Spinal cord (tissue), 10 donors: ENCODE results near the gene ZNF780A. TPM values are rescaled to one million over a fixed set of nuclear protein-coding genes. Genes with fewer than 3 reads are reported as not detected.
"Not testable (repeated sequence)": the region's sequence is repeated elsewhere in the genome, so short reads cannot be mapped to it uniquely, and the experiment has no call there.

Experiments
- DNase-seq, 6 donors: peaks; one replicate each; pipeline versions ENCODE4 v3.0.0 to v3.0.0-alpha.2; 2013 to 2015; ENCODE audit warnings: low spot score in 6 of 6, low read depth in 4 of 6
- H3K27ac ChIP-seq: one replicate; pipeline ENCODE4 v1.5.1; 2013; ENCODE audit warnings: low read depth, low read length, control low read depth
- H3K27me3 ChIP-seq: one replicate; pipeline ENCODE4 v1.6.1; 2013; ENCODE audit warnings: low read length; ENCODE audit not compliant: control insufficient read depth, insufficient read depth
- H3K36me3 ChIP-seq: one replicate; pipeline ENCODE4 v1.6.1; 2013; ENCODE audit warnings: low read length; ENCODE audit not compliant: control insufficient read depth, insufficient read depth
- H3K4me1 ChIP-seq: one replicate; pipeline ENCODE4 v1.6.1; 2013; ENCODE audit warnings: low read length; ENCODE audit not compliant: control insufficient read depth, insufficient read depth
- H3K4me3 ChIP-seq: one replicate; pipeline ENCODE4 v1.5.1; 2013; ENCODE audit warnings: low read depth, low read length, control low read depth
- H3K9me3 ChIP-seq: one replicate; pipeline ENCODE4 v1.6.1; 2013; ENCODE audit warnings: low read length; ENCODE audit not compliant: control insufficient read depth, insufficient read depth
- WGBS: methylation state at CpG from one replicate; pipeline ENCODE4 v1.1.5; 2013; ENCODE audit warnings: missing lambda C conversion rate; ENCODE audit not compliant: insufficient coverage; 5-methylcytosine and 5-hydroxymethylcytosine counted together
- polyA plus RNA-seq, 2 donors: library from polyadenylated mRNA; unstranded; fragments of 120-200 nt; gene quantifications; one replicate each; pipeline ENCODE4 v1.2.1, GENCODE V29; 2013; ENCODE audit not compliant: insufficient read length in 2 of 2
- total RNA-seq, 2 donors: library from RNA; depleted of rRNA in 1 of 2; stranded (reverse); fragments of 120-200 nt in 1 of 2; fragments of >200 nt in 1 of 2; gene quantifications; one replicate each; pipeline versions ENCODE4 v1.2.3 to v1.2.4, GENCODE V29; 2013 to 2014
- donor health status: healthy.

ZNF780A gene
- total and polyA plus RNA-seq, 4 donors: 9.0 to 27.4 (median 20.8) TPM

DNA sequence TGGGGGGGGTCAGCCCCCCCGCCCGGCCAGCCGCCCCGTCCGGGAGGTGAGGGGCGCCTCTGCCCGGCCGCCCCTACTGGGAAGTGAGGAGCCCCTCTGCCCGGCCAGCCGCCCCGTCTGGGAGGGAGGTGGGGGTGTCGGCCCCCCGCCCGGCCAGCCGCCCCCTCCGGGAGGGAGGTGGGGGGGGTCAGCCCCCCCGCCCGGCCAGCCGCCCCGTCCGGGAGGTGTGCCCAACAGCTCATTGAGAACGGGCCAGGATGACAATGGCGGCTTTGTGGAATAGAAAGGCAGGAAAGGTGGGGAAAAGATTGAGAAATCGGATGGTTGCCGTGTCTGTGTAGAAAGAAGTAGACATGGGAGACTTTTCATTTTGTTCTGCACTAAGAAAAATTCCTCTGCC lies 27.9 kb upstream of the ZNF780A start:
- H3K9me3 ChIP-seq, H3K27ac ChIP-seq, H3K4me1 ChIP-seq, H3K4me3 ChIP-seq, DNase-seq, H3K27me3 ChIP-seq, H3K36me3 ChIP-seq: not testable (repeated sequence)
- no CpG with 5 or more reads among the region's 25 CpGs for WGBS

GRCh38 chr19:40116075-40116474 lies 25.3 kb upstream of the ZNF780A start:
- Histone ChIP-seq H3K27me3 (peaks cover 2% of the 10 kb centered on the region), H3K4me1 (no peaks in the 10 kb centered on the region), H3K9me3 (no peaks in the 10 kb centered on the region), H3K4me3 (no peak overlapping the region), H3K36me3 (no peaks in the 10 kb centered on the region), H3K27ac (no peak overlapping the region)
- no peak for DNase-seq

DNA sequence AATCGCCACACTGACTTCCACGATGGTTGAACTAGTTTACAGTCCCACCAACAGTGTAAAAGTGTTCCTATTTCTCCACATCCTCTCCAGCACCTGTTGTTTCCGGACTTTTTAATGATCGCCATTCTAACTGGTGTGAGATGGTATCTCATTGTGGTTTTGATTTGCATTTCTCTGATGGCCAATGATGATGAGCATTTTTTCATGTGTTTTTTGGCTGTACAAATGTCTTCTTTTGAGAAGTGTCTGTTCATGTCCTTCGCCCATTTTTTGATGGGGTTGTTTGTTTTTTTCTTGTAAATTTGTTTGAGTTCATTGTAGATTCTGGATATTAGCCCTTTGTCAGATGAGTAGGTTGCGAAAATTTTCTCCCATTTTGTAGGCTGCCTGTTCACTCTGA lies 23.4 kb upstream of the ZNF780A start:
- WGBS: no CpG with 5 or more reads among the region's 6 CpGs

DNA sequence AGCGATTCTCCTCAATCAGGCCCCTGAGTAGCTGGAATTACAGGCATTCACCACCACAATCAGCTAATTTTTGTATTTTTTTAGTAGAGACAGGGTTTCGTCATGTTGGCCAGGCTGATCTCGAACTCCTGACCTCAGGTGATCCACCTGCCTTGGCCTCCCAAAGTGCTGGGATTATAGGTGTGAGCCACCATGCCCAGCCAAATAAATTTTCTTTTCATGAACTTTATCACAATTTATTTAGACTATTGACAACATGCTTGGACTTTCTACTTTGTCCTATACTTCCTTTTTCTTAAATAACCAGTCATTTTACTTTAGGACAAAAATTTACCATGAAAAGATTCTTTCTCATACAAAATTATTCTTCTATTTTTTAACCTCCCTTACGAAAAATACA lies 21.5 kb upstream of the ZNF780A start:
- H3K4me1 ChIP-seq, H3K36me3 ChIP-seq, DNase-seq, H3K27me3 ChIP-seq, H3K27ac ChIP-seq, H3K9me3 ChIP-seq, H3K4me3 ChIP-seq: not testable (repeated sequence)
- no CpG with 5 or more reads among the region's 4 CpGs for WGBS

More for the DNA sequence above, 23.4 kb upstream of the ZNF780A start:
- not testable (repeated sequence) for H3K4me3 ChIP-seq, DNase-seq, H3K9me3 ChIP-seq, H3K4me1 ChIP-seq, H3K27ac ChIP-seq, H3K36me3 ChIP-seq, H3K27me3 ChIP-seq

- DNase-seq: no peak
- Histone ChIP-seq H3K9me3 (no peaks in the 10 kb centered on the region), H3K36me3 (no peaks in the 10 kb centered on the region), H3K27me3 (peaks cover 2% of the 10 kb centered on the region), H3K4me3 (no peak overlapping the region), H3K4me1 (no peaks in the 10 kb centered on the region), H3K27ac (no peak overlapping the region)
- no CpG with 5 or more reads among the region's 2 CpGs for WGBS
Observed at GRCh38 chr19:40110570-40110969, 19.8 kb upstream of the ZNF780A start.

DNA sequence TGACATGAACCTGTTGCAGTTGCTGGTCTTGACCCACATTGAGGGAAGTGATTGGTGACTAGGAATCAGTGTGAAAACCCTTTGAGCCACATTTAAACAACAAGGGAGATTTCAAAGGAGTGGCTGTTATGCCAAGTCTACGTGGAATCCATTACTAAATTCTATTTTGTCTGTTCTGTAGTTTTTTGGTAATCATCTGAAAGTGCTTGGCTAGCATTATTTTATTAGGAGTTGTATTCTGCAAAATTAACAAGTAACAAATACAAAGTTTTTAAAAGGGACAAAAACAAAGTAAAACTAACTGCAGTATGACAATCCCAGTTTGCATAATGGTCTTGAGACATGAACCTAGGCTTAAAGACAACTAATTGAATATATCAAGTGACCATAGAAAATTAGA lies 14.0 kb upstream of the ZNF780A start:
- Histone ChIP-seq H3K4me1 (no peaks in the 10 kb centered on the region), H3K27me3 (no peaks in the 10 kb centered on the region), H3K4me3 (no peak overlapping the region), H3K9me3 (no peaks in the 10 kb centered on the region), H3K27ac (no peak overlapping the region), H3K36me3 (no peaks in the 10 kb centered on the region)
- no peak for DNase-seq
- no CpG with 5 or more reads among the region's 1 CpG for WGBS

- Histone ChIP-seq H3K4me1 (no peaks in the 10 kb centered on the region), H3K27ac (no peak overlapping the region), H3K27me3 (no peaks in the 10 kb centered on the region), H3K36me3 (no peaks in the 10 kb centered on the region), H3K9me3 (no peaks in the 10 kb centered on the region), H3K4me3 (no peak overlapping the region)
- no peak for DNase-seq
- no CpG with 5 or more reads among the region's 4 CpGs for WGBS
Observed at GRCh38 chr19:40103600-40103999, 12.9 kb upstream of the ZNF780A start.

DNA sequence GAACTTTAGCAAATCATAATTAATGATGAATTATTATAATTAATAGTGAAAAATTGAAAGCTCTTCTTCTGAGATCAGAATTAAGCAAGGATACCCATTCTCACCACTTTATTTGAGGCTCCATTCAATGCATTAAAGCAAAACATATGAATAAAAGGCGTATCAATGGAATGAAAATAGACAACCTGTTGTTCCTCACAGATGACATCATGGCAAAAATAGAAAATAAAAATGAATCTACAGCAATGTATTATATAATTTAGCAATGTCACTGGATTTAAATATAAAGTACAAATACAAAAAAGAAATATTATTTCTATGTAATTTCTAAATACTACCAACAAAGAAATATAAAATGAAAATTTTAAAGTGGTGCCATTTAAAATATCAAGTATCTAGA lies 11.1 kb upstream of the ZNF780A start:
- Histone ChIP-seq H3K4me3 (no peak overlapping the region), H3K36me3 (no peaks in the 10 kb centered on the region), H3K4me1 (no peaks in the 10 kb centered on the region), H3K27ac (no peak overlapping the region), H3K27me3 (no peaks in the 10 kb centered on the region), H3K9me3 (no peaks in the 10 kb centered on the region)
- DNase-seq: no peak
- no CpG with 5 or more reads among the region's 1 CpG for WGBS

- WGBS: no CpG with 5 or more reads among the region's 1 CpG
- Histone ChIP-seq H3K36me3 (no peaks in the 10 kb centered on the region), H3K4me3 (no peak overlapping the region), H3K9me3 (no peaks in the 10 kb centered on the region), H3K27ac (no peak overlapping the region), H3K4me1 (no peaks in the 10 kb centered on the region), H3K27me3 (peaks cover 2% of the 10 kb centered on the region)
- DNase-seq: peak in 1 of 6 donors; percentile 75
Observed at GRCh38 chr19:40093416-40093815, 2.7 kb upstream of the ZNF780A start.

- peak overlapping the region; percentile 82 for H3K4me3 ChIP-seq
Observed at GRCh38 chr19:40091205-40092129, 724 bp upstream of the ZNF780A start.

More at GRCh38 chr19:40091205-40092129, 724 bp upstream of the ZNF780A start:
- no peaks in the 10 kb centered on the region for H3K4me1 ChIP-seq
- peaks cover 2% of the 10 kb centered on the region for H3K27me3 ChIP-seq
- H3K27ac ChIP-seq: peak overlapping the region; percentile 94
- 50% methylated on average over 2 of the region's 10 CpGs for WGBS
- H3K9me3 ChIP-seq: peaks cover 3% of the 10 kb centered on the region
- H3K36me3 ChIP-seq: no peaks in the 10 kb centered on the region
- no peak for DNase-seq
